A549 (cell line): ENCODE data around the gene SLC6A7.

ENCODE experiments used
- CHD4 ChIP-seq: fragments of 200-600 bp; sonication (generic); IDR thresholded peaks from 2 replicates; pipeline ENCODE4 v1.6.1; 2016; ENCODE audit warnings: antibody characterized with exemption, mild to moderate bottlenecking, borderline replicate concordance
- CTCF ChIP-seq: fragments of >200 bp; sonication (Bioruptor Twin); formaldehyde crosslinking; IDR thresholded peaks from 3 replicates; pipeline ENCODE4 v1.5.1; 2016
- EHMT2 ChIP-seq: fragments of 200-600 bp; sonication (generic); IDR thresholded peaks from 2 replicates; pipeline ENCODE4 v1.6.1; 2016; ENCODE audit warnings: antibody characterized with exemption, low read depth, mild to moderate bottlenecking, moderate library complexity
- ELK1 ChIP-seq: fragments of 150-350 bp; IDR thresholded peaks from 2 replicates; pipeline ENCODE4 v1.6.1; 2014; ENCODE audit warnings: low read depth, mild to moderate bottlenecking, low read length
- EP300 ChIP-seq, 2 experiments: fragments of >200 bp; sonication (Bioruptor Twin); formaldehyde crosslinking; IDR thresholded peaks; 2 replicates in 1 of 2; 3 replicates in 1 of 2; pipeline ENCODE4 v1.6.1; 2016 to 2017
- HDAC2 ChIP-seq: fragments of 200-600 bp; sonication (generic); IDR thresholded peaks from 2 replicates; pipeline ENCODE4 v1.6.1; 2016
- POLR2A ChIP-seq: IDR thresholded peaks from 2 replicates; pipeline ENCODE4 v1.6.1; 2012; ENCODE audit warnings: mild to moderate bottlenecking, low read length
- REST ChIP-seq: fragments of 200-600 bp; sonication (generic); IDR thresholded peaks from 2 replicates; pipeline ENCODE4 v1.6.1; 2016; ENCODE audit warnings: antibody characterized with exemption, mild to moderate bottlenecking, moderate library complexity

GRCh38 chr5:150236981-150237754 lies 47.3 kb downstream of the SLC6A7 start:
- TF ChIP-seq POLR2A (no peak), CTCF (no peak), EHMT2 (no peak), ELK1 (no peak), CHD4 (no peak), HDAC2 (no peak), EP300 (IDR thresholded peaks at IDR 0.05) (no peak), REST (no peak)
